HL-60 (cell line): ENCODE data around the gene CAMTA1.

Experiments used
- CTCF ChIP-seq: IDR thresholded peaks from one replicate; pipeline ENCODE4 v1.5.1; 2011; ENCODE audit warnings: low read length, control low read depth, inconsistent platforms; ENCODE audit not compliant: insufficient read depth
- GABPA ChIP-seq: IDR thresholded peaks from 2 replicates; pipeline ENCODE4 v1.6.1; 2012; ENCODE audit warnings: low read depth
- POLR2AphosphoS5 ChIP-seq: IDR thresholded peaks from 2 replicates; pipeline ENCODE4 v1.6.1; 2012; ENCODE audit warnings: low read depth

GRCh38 chr1:7566417-7567375, 781.4 kb downstream of the CAMTA1 start:
- TF ChIP-seq CTCF (no peak), POLR2AphosphoS5 (no peak), GABPA (no peak)
